Kidney epithelial cell (primary cell): ENCODE measurements around the gene MZB1. TPM values are rescaled to one million over a fixed set of nuclear protein-coding genes. Genes with fewer than 3 reads are reported as not detected.

ENCODE experiments used
- DNase-seq: peaks from one replicate; pipeline ENCODE4 v3.0.0-alpha.2; 2010; ENCODE audit warnings: low read depth
- H3K27me3 ChIP-seq: 2 replicates; pipeline ENCODE4 v1.6.0; 2011; ENCODE audit warnings: low read length; ENCODE audit not compliant: control insufficient read depth, insufficient read depth
- H3K36me3 ChIP-seq: 2 replicates; pipeline ENCODE4 v1.5.1; 2011; ENCODE audit warnings: low read length; ENCODE audit not compliant: control insufficient read depth, insufficient read depth
- H3K4me3 ChIP-seq: 2 replicates; pipeline ENCODE4 v1.5.1; 2011; ENCODE audit warnings: low read depth, mild to moderate bottlenecking, control low read depth, low read length
- total RNA-seq: library from RNA; depleted of rRNA; stranded (reverse); fragments of >200 nt; gene quantifications from 2 replicates; pipeline ENCODE4 v1.2.3, GENCODE V29; 2015
- TF ChIP-seq, protein P1 (sequence below): IDR thresholded peaks from 2 replicates; pipeline ENCODE4 v1.5.1; 2011; ENCODE audit warnings: mild to moderate bottlenecking, moderate library complexity, low read length, control low read depth, inconsistent platforms; ENCODE audit not compliant: insufficient read depth, poor library complexity, severe bottlenecking

Gene MZB1, protein sequence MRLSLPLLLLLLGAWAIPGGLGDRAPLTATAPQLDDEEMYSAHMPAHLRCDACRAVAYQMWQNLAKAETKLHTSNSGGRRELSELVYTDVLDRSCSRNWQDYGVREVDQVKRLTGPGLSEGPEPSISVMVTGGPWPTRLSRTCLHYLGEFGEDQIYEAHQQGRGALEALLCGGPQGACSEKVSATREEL
- total RNA-seq, result not detected in 2 replicates

DNA sequence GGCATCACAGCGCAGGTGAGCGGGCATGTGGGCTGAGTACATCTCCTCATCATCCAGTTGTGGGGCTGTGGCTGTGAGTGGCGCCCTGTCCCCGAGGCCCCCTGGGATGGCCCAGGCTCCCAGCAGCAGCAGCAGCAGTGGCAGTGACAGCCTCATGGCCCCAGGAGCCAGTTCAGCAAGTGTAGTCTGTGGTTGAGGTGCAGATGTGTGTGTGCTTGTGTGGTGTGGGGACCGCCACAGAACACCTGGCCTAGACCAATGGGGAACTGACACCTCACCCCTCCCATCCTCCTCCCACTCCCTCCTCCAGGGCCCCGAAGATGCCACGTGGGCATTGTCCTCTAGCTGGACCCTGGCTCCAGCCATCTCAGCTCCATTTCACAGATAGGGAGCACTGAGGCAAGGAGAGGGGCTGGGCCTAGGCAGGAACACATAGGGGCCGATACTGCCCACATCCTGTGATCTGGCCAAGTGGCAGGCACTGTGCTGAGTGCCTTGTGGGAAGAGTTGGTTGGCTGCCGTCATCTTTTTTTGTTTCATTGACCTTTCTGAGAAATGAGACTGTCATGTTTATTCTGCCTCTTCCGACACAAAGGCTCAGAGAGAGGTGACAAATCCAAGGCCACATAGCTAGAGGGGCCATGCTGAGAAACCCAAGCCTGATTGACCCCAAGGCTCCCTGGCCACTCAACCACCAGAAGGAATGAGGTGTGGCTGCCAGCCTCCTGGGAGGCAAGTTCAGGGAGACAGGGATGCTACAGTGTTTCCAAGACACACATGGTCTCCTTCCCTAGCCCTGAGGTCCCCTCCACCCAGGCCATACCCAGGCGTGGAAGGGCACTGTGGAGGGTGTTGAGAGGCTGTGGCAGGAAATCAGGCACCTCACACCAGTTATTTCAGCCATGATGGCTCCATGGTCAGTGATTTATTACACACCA lies at the start of gene MZB1:
TSS of gene MZB1 (minus strand) at position 213 of the 938 bp plus-strand sequence. CDS start at position 156, 57 bp downstream.
- Histone ChIP-seq H3K4me3 (no peak within 1 kb of the TSS), H3K27me3 (peaks cover 20% of the 10 kb centered on the region), H3K36me3 (no peaks in the 10 kb centered on the region)
- TF ChIP-seq, protein P1, sequence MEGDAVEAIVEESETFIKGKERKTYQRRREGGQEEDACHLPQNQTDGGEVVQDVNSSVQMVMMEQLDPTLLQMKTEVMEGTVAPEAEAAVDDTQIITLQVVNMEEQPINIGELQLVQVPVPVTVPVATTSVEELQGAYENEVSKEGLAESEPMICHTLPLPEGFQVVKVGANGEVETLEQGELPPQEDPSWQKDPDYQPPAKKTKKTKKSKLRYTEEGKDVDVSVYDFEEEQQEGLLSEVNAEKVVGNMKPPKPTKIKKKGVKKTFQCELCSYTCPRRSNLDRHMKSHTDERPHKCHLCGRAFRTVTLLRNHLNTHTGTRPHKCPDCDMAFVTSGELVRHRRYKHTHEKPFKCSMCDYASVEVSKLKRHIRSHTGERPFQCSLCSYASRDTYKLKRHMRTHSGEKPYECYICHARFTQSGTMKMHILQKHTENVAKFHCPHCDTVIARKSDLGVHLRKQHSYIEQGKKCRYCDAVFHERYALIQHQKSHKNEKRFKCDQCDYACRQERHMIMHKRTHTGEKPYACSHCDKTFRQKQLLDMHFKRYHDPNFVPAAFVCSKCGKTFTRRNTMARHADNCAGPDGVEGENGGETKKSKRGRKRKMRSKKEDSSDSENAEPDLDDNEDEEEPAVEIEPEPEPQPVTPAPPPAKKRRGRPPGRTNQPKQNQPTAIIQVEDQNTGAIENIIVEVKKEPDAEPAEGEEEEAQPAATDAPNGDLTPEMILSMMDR, result no peak
- DNase-seq, result no peak

DNA sequence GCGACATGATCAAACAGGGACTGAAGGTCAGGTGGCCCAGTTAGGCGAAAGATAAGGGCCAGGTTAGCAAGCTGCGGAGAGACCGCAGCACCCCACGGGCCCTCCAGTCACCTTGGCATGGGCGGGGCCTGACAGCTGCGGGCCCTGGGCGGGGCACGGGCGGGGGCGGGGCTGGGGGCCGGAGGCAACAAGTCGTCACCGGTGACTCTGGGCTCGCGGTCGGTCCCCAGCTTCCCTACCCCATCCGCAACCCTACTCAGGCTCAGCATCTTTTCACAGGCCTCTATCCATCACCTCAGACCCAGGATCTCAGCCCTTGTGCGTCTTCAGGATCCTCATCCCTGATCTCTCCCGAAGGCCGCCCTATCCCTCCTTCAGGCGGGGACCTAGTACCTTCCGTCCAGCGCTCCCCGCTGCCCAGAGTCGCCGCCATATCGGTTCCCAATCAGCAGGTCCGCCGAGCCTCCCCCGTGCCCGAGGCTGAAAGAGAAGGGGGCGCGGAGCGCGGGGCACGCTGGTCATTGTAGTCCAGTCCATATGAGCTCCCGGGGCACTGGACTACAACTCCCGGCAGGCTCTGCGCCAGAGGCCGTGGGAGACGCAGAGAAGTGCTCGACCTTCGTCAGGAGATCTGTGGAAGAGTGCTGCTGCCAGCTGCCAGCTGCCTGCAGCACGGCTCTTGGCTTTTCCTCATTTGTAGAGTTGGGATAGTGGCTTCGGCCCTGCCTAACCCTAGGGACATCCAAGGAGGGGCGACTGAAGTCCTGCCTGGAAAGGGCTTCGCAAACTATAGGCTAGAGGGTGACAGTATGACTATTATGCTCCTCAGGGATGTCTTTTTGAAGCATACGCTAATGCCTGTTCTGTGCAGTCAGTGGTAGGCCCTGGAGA lies 49.5 kb upstream of the MZB1 start, which contains the start of gene DNAJC18:
TSS of gene DNAJC18 (minus strand) at position 513 of the 891 bp plus-strand sequence. CDS start at position 433, 80 bp downstream.
- TF ChIP-seq, protein P1, result no peak
- H3K36me3 ChIP-seq, result no peaks in the 10 kb centered on the region
- no peak for DNase-seq
- peak within 1 kb of the TSS; percentile 68 for H3K4me3 ChIP-seq
- H3K27me3 ChIP-seq, result no peaks in the 10 kb centered on the region

DNA sequence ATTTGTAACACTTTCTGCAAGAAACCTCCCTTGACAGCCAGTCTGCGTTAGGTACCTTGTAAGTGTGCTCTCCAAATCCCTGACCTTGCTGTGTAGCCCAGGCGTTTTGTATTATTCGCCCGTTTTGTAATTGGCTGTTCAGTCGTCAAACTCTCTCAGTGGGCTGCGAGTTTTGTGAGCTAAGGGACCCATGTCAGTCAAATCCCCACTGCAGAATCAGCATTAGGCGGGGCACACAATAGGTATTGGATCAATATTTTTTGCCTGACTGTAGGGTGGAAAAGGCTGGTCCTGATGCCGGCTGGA lies 48.9 kb upstream of the MZB1 start:
- Histone ChIP-seq H3K36me3 (no peaks in the 10 kb centered on the region), H3K4me3 (peak overlapping the region; percentile 68), H3K27me3 (no peaks in the 10 kb centered on the region)
- TF ChIP-seq, protein P1, result no peak
- DNase-seq, result no peak

DNA sequence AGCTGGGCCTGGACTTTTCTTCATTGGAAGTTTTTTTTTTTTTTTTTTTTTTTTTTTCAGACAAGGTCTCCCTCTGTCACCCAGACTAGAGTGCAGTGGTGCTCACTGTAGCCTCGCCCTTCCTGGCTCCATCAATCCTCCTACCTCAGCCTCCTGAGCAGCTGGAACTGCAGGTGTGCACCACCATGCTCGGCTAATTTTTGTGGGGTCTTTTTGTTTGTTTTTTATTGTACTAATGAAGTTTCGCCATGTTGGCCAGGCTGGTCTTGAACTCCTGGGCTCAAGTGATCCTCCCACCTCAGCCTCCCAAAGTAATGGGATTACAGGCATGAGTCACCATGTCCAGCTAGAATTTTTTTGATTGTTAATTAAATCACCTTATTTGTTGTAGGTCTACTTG lies 46.0 kb upstream of the MZB1 start:
- H3K4me3 ChIP-seq, result no peak overlapping the region
- DNase-seq, result no peak
- TF ChIP-seq, protein P1, result no peak
- H3K36me3 ChIP-seq, result no peaks in the 10 kb centered on the region
- no peaks in the 10 kb centered on the region for H3K27me3 ChIP-seq

DNA sequence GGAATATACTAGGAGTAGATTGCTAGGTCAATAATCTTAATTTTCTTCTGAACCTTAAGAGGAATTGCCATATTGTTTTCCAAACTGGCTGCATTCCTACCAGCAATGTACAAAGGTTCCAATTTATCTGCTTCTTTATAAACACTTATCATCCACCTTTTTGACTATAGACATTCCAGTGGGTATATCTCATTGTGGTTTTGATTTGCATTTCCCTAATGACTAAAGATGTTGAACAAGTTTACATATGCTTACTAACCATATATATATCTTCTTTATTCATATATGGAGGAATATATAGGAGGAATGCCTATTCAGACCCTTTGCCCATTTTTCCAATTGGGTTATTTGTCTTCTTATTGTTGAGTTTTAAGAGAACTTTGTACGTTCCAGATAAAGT lies 42.0 kb upstream of the MZB1 start:
- DNase-seq, result no peak
- Histone ChIP-seq H3K36me3 (no peaks in the 10 kb centered on the region), H3K27me3 (no peaks in the 10 kb centered on the region), H3K4me3 (no peak overlapping the region)
- TF ChIP-seq, protein P1, result no peak
